GM20000 (cell line): Measurements from ENCODE around the gene ZSCAN31.
A peak's percentile ranks its signal among the peaks of the same experiment; 100 is the strongest.
"Not testable (repeated sequence)": the region's sequence is repeated elsewhere in the genome, so short reads cannot be mapped to it uniquely, and the experiment has no call there.

Source experiments
- DNase-seq: peaks from one replicate; pipeline ENCODE4 v3.0.0; 2012; ENCODE audit warnings: low spot score
- TF ChIP-seq, protein P1 (sequence below): IDR thresholded peaks from 2 replicates; pipeline ENCODE4 v1.5.1; 2012; ENCODE audit warnings: mild to moderate bottlenecking, control low read depth; ENCODE audit errors: extremely low read depth, missing control alignments

ZSCAN31 gene

DNA sequence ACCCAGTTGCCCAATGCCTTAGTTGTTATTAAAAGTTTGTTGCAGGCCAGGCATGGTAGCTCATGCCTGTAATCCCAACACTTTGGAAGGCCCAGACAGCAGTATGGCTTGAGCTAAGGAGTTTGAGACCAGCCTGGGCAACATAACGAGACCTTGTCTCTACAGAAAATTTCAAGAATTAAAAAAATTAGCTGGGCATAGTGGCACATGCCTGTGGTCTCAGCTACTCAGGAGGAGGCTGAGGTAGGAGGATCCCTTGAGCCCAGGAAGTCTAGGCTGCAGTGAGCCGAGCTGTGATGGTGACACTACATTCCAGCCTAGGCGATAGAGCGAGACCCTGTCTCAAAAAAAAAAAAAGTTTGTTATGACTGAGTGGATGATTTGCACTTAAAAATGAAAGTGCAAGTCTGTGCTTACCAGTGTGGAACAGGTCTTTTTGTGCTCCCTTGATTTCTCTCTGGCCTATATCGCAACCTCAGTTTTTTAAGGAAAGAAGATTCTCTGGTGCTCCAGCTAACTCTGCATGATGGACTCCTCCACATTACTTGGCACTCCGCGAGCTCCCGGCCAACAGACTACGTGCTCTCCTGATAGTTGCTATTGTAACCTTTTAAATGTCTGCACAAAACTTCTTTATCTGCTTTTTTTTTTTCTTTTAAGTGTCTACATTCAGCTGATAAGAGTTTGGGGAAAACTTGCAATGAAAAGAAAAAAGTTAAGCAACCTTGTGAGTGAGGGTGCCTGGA is 35.9 kb upstream of the ZSCAN31 start:
- TF ChIP-seq, protein P1, sequence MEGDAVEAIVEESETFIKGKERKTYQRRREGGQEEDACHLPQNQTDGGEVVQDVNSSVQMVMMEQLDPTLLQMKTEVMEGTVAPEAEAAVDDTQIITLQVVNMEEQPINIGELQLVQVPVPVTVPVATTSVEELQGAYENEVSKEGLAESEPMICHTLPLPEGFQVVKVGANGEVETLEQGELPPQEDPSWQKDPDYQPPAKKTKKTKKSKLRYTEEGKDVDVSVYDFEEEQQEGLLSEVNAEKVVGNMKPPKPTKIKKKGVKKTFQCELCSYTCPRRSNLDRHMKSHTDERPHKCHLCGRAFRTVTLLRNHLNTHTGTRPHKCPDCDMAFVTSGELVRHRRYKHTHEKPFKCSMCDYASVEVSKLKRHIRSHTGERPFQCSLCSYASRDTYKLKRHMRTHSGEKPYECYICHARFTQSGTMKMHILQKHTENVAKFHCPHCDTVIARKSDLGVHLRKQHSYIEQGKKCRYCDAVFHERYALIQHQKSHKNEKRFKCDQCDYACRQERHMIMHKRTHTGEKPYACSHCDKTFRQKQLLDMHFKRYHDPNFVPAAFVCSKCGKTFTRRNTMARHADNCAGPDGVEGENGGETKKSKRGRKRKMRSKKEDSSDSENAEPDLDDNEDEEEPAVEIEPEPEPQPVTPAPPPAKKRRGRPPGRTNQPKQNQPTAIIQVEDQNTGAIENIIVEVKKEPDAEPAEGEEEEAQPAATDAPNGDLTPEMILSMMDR = no peak
- peak; percentile 59 for DNase-seq

DNA sequence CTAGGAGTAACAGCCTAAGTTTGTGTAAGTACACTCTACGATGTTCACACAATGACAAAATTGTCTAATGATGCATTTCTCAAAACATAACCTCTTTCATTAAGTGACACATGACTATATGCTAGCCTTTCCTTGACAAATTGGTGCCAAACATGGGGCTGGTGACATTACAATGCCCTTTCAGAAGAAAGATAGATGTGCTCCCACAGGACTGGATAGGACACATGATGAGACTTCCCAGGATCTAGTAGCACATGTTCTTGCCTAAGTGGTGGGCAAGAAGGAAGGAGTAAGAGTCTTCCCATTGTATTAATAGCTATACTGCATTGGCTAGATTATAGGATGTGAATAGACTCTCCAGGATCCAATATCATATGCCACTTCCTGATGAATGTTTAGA is 35.3 kb upstream of the ZSCAN31 start:
- no peak for DNase-seq
- TF ChIP-seq, protein P1 = no peak

DNA sequence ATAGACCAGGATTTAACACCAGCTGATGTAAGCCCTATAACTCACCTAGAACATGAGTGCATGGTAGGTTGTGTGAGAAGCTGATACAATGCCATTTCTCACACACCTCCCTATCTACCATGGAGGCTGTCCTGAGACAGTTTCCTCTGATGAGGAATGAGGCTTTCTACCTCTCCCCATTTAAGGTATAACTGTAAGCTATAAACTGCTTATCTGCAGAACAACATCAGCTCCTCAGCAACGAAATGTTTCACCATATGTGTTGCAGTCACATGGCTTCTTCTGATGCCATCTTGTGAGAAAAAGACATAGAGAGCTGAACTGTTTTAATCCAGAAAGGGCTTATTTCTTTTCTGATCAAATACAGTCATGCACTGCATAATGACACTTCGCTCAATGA is 34.5 kb upstream of the ZSCAN31 start:
- no peak for DNase-seq
- TF ChIP-seq, protein P1 = no peak

DNA sequence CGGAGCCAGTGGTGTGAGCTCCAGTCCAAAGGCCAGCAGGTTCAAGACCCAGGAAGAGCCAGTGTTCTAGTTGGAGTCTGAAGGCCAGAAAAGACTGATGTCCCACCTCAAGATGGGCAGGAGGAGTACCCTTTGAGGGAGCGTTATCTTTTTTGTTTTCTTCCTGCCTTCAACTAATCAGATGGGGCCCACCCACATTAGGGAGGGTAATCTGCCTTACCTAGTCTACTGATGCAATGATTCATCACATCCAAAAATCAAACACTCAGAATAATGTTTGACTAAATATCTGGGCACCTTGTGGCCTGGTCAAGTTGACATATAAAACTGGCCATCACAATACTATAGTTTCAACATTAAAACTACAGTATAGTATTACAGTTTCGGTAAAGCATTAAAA is 33.5 kb upstream of the ZSCAN31 start:
- no peak for DNase-seq
- TF ChIP-seq, protein P1 = no peak

DNA sequence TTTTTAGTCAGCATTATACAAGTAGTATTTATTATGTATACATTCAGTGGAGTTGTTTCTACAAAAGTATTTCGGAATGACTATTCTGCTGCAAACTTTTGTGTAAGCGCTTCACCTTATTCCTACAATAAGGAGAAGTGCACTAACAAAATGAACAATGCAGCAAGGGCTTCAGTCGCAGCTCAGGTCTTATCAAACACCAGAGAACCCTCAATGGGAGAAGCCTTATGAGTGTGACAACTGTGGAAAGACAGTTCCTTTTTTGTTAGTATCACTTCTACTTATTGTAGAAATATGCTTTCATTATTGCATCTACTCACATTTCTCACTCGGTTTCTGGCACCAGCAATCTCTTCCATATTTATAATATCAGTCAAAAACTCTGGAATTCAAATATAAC is 32.6 kb upstream of the ZSCAN31 start:
- peak; percentile 72 for DNase-seq
- TF ChIP-seq, protein P1 = no peak

DNA sequence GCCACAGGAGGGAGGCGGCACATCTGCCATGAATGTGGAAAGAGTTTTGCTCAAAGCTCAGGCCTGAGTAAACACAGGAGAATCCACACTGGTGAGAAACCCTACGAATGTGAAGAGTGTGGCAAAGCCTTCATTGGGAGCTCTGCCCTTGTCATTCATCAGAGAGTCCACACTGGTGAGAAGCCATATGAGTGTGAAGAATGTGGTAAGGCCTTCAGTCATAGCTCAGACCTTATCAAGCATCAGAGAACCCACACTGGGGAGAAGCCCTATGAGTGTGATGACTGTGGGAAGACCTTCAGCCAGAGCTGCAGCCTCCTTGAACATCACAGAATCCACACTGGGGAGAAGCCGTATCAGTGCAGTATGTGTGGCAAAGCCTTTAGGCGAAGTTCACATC is 29.6 kb upstream of the ZSCAN31 start:
- not testable (repeated sequence) for DNase-seq

DNA sequence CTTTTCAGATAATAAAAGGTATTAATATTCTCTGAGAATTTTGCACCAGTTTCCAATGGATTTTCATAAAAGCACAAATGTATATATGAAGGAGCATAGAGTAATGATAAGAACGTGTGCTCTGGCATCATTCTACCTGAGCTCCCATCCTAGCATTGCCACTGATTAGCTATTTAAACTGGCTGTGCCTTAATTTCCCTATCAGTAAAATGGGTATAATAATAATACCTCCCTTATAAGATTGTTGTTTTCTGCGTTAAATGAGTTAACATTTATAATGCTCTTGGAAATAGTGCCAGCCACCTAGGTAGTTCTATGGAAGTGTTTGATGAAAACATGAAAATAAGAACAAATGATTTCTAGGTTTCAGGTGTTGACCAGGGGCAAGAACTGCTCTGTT is 25.0 kb upstream of the ZSCAN31 start:
- TF ChIP-seq, protein P1 = no peak
- DNase-seq = no peak

DNA sequence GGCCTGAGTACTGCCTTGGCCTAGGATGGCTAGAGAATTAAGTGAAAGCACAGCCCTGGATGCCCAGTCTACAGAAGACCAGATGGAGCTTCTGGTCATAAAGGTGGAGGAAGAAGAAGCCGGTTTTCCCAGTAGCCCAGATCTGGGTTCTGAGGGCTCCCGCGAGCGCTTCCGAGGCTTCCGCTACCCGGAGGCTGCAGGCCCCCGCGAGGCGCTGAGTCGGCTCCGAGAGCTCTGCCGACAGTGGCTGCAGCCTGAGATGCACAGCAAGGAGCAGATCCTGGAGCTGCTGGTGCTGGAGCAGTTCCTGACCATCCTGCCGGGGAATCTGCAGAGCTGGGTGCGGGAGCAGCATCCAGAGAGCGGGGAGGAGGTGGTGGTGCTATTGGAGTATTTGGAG is 23.6 kb upstream of the ZSCAN31 start:
- not testable (repeated sequence) for DNase-seq
